Activated B cell treated with CpG ODN at 0.5 μM for 24 hours (primary cell): ENCODE measurements around the gene RETN. TPM values are rescaled to one million over a fixed set of nuclear protein-coding genes. Genes with fewer than 3 reads are reported as not detected.

Source experiments
- ATAC-seq: fragments of 200-7000 bp; cut with Tn5 transposase; one replicate; pipeline ENCODE4 v1.10.0; 2021; ENCODE audit warnings: low read depth, mild to moderate bottlenecking, moderate library complexity
- CTCF ChIA-PET: fragments of 350-600 bp; sonication (Branson Sonifier 250); formaldehyde crosslinking; loops from one replicate; lab custom pipeline; 2021; ENCODE audit warnings: antibody characterized with exemption; lab: Charles Lee
- POLR2A ChIA-PET: fragments of 350-600 bp; sonication (Branson Sonifier 250); formaldehyde crosslinking; loops from one replicate; lab custom pipeline; 2021; ENCODE audit warnings: antibody characterized with exemption; lab: Charles Lee
- DNase-seq: peaks from one replicate; pipeline ENCODE4 v3.0.0; 2022
- H3K27ac Mint-ChIP-seq: one replicate; pipeline ENCODE4 v1.8.0; 2020; ENCODE audit warnings: mixed read lengths
- H3K27me3 Mint-ChIP-seq: one replicate; pipeline ENCODE4 v1.8.0; 2021; ENCODE audit warnings: mixed read lengths
- H3K36me3 Mint-ChIP-seq: one replicate; pipeline ENCODE4 v1.8.0; 2021; ENCODE audit warnings: low read depth, mixed read lengths
- H3K4me1 Mint-ChIP-seq: one replicate; pipeline ENCODE4 v1.8.0; 2021; ENCODE audit warnings: mixed read lengths
- H3K4me3 Mint-ChIP-seq: one replicate; pipeline ENCODE4 v1.8.0; 2020; ENCODE audit warnings: mild to moderate bottlenecking, mixed read lengths
- H3K9me3 Mint-ChIP-seq: one replicate; pipeline ENCODE4 v1.8.0; 2020; ENCODE audit warnings: mixed read lengths
- intact Hi-C: fragments of 100-400 bp; cut with micrococcal nuclease; formaldehyde crosslinking; loops from one replicate; pipeline ENCODE4 v1.15.1; 2024
- total RNA-seq: library from RNA; stranded (reverse); gene quantifications from 2 replicates; pipeline ENCODE4 v1.2.3, GENCODE V29; 2022
- TF ChIP-seq, protein P1 (sequence below): fragments of 200-600 bp; IDR thresholded peaks from one replicate; pipeline ENCODE4 v1.8.0; 2022; ENCODE audit warnings: antibody characterized with exemption, mild to moderate bottlenecking

RETN gene
- total RNA-seq, 1 donor from 2014 or later = not detected

- ChIA-PET CTCF (interaction anchor here (1.0 kb wide), 1 partner anchor 19 kb away, joined by 3 read pairs; no protein-coding TSS in a partner anchor), POLR2A (no interaction called here)
- H3K9me3 Mint-ChIP-seq = no peaks in the 10 kb centered on the region
- H3K36me3 Mint-ChIP-seq = no peaks in the 10 kb centered on the region
- H3K4me1 Mint-ChIP-seq = peaks cover 31% of the 10 kb centered on the region
- TF ChIP-seq, protein P1, sequence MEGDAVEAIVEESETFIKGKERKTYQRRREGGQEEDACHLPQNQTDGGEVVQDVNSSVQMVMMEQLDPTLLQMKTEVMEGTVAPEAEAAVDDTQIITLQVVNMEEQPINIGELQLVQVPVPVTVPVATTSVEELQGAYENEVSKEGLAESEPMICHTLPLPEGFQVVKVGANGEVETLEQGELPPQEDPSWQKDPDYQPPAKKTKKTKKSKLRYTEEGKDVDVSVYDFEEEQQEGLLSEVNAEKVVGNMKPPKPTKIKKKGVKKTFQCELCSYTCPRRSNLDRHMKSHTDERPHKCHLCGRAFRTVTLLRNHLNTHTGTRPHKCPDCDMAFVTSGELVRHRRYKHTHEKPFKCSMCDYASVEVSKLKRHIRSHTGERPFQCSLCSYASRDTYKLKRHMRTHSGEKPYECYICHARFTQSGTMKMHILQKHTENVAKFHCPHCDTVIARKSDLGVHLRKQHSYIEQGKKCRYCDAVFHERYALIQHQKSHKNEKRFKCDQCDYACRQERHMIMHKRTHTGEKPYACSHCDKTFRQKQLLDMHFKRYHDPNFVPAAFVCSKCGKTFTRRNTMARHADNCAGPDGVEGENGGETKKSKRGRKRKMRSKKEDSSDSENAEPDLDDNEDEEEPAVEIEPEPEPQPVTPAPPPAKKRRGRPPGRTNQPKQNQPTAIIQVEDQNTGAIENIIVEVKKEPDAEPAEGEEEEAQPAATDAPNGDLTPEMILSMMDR = no peak
- intact Hi-C loops = loop anchor here (10.0 kb wide), 1 partner anchor 318 kb away; no protein-coding TSS in a partner anchor
- no peak overlapping the region for H3K4me3 Mint-ChIP-seq
- no peak for DNase-seq
- ATAC-seq = no peak
- peaks cover 44% of the 10 kb centered on the region for H3K27me3 Mint-ChIP-seq
- no peak overlapping the region for H3K27ac Mint-ChIP-seq
These were observed 3.7 kb downstream of the RETN start for GRCh38 chr19:7672522-7672921.

DNA sequence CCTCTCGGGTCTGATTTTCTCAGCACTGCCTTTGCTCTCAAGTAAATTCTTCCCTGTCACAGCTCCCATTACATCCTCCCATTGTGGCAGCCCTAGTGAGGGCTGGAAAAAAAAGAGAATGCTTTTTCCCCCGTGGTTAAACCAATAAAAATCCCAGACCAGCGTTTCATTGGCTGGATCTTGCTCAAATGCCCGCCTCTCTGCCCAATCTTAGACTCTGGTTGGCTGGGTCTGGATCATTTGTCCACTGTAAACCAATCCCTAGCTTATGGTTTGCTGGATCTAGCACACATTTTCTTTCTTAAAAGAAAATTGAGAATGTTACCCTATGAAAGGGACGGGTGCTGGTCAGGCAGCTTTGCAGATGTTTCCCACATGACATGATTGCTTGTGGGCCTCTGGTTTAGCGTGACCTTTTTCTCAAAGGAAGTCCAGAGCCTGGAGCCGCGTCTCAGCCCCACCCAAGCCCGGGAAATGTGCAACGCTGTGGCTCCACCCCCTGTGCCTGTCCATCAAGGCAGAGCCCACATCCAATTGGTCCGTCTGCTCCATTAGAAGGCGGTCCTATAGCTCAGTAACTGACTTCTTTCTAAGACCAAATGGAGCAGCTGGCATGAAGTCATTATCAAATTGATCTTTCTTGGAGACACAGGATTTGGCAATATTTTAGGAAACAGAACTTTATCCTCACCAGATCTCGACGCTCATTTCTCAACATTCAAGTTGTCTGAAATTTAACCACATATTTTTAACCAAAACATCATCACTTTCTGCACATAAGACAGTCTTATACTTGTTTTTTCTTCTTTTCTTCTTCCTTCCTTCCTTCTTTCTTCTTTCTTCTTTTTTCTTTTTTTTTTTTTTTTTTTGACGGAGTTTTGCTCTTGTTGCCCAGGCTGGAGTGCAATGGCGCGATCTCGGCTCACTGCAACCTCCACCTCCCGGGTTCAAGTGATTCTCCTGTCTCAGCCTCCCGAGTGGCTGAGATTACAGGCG lies 5.5 kb downstream of the RETN start:
- ChIA-PET POLR2A (interaction anchor here (1.0 kb wide), 1 partner anchor 22 kb away, joined by 3 read pairs; no protein-coding TSS in a partner anchor), CTCF (interaction anchor here (1.0 kb wide), 1 partner anchor 22 kb away, joined by 3 read pairs; no protein-coding TSS in a partner anchor)
- Mint-ChIP-seq H3K27ac (no peak overlapping the region), H3K36me3 (no peaks in the 10 kb centered on the region), H3K27me3 (peaks cover 43% of the 10 kb centered on the region), H3K4me1 (peaks cover 43% of the 10 kb centered on the region), H3K9me3 (no peaks in the 10 kb centered on the region), H3K4me3 (no peak overlapping the region)
- TF ChIP-seq, protein P1 = no peak
- DNase-seq (no peak), ATAC-seq (peak; percentile 16)
- intact Hi-C loops = loop anchor here (10.0 kb wide), 1 partner anchor 320 kb away; no protein-coding TSS in a partner anchor

DNA sequence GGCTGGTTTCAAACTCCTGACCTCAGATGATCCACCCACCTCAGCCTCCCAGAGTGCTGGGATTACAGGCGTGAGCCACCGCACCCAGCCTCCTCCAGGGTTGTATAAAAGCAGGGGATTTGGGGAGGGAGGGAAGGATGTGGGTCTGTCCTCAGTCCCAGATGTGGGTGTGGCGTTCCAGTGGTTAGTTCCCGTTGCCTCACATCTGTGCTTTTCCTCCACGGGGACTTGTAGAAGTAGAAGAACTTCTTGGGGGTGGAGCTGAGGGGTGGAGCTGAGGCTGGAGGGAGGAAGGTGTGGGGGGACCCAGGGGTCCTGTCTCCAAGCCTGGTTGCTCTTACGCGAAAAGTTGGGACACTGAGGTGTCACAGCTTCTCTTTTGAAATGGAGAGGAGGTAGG lies 7.5 kb downstream of the RETN start:
- intact Hi-C loops = loop anchor here (10.0 kb wide), 1 partner anchor 322 kb away; no protein-coding TSS in a partner anchor
- POLR2A ChIA-PET = interaction anchor here (1.1 kb wide), 1 partner anchor 143 kb away, joined by 3 read pairs; no protein-coding TSS in a partner anchor

DNA sequence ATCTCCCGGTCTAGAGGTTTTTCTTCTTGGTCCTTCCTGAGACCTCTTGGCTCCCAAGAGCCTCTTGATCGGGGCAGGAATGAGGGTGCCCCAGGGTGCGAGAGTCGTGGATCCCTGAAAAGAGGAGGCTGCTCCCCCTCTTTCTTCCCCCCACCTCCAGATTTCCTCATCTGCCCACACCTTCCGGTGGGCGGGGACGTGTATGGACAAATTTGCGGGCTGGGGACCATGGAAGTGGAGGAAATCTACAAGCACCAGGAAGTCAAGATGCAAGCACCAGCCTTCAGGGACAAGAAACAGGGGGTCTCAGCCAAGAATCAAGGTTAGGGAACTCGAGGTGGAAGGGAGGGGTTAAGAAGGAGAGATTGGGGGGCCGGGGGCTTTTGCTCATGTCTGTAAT lies 8.0 kb downstream of the RETN start, which contains the start of gene MCEMP1:
TSS of gene MCEMP1 (plus strand) at position 237 of the 400 bp plus-strand sequence. CDS start at position 268, 31 bp downstream.
- ChIA-PET POLR2A (interaction anchor here (1.1 kb wide), 1 partner anchor 143 kb away, joined by 3 read pairs; no protein-coding TSS in a partner anchor), CTCF (interaction anchor here (0.9 to 3.1 kb wide), 2 partner anchors 108 to 123 kb away, joined by 3 to 29 read pairs; no protein-coding TSS in a partner anchor)
- Mint-ChIP-seq H3K4me3 (peak within 1 kb of the TSS; percentile 35), H3K27ac (no peak within 1 kb of the TSS), H3K36me3 (peaks cover 6% of the 10 kb centered on the region), H3K9me3 (no peaks in the 10 kb centered on the region), H3K27me3 (peaks cover 27% of the 10 kb centered on the region), H3K4me1 (peaks cover 50% of the 10 kb centered on the region)
- ATAC-seq (no peak), DNase-seq (no peak)
- TF ChIP-seq, protein P1 = no peak
- intact Hi-C loops = loop anchor here (10.0 kb wide), 1 partner anchor 322 kb away; no protein-coding TSS in a partner anchor

More for the DNA sequence above, 7.5 kb downstream of the RETN start:
- no peak overlapping the region for H3K27ac Mint-ChIP-seq
- no peak for DNase-seq
- peaks cover 30% of the 10 kb centered on the region for H3K27me3 Mint-ChIP-seq
- peaks cover 2% of the 10 kb centered on the region for H3K36me3 Mint-ChIP-seq
- TF ChIP-seq, protein P1 = no peak
- CTCF ChIA-PET = interaction anchor here (0.9 to 3.1 kb wide), 2 partner anchors 108 to 124 kb away, joined by 3 to 29 read pairs; no protein-coding TSS in a partner anchor
- H3K9me3 Mint-ChIP-seq = no peaks in the 10 kb centered on the region
- H3K4me3 Mint-ChIP-seq = peak overlapping the region; percentile 35
- no peak for ATAC-seq
- H3K4me1 Mint-ChIP-seq = peaks cover 46% of the 10 kb centered on the region
